K562 (cell line): ENCODE measurements around the gene ZNF687. TPM values are rescaled to one million over a fixed set of nuclear protein-coding genes. Genes with fewer than 3 reads are reported as not detected.

Experiments used
- BHLHE40 ChIP-seq: IDR thresholded peaks from 2 replicates; pipeline ENCODE4 v1.6.1; 2011; ENCODE audit warnings: low read length, improper control_type of control experiment
- CHD7 ChIP-seq: fragments of 200-600 bp; sonication (generic); IDR thresholded peaks from one replicate; pipeline ENCODE4 v1.6.1; 2012; ENCODE audit warnings: mild to moderate bottlenecking, low read depth, low read length, inconsistent platforms
- ELF2 ChIP-seq: fragments of 250-450 bp; sonication (Bioruptor Pico); IDR thresholded peaks from 2 replicates; pipeline ENCODE4 v1.5.0; 2021; ENCODE audit warnings: mild to moderate bottlenecking
- EP400 ChIP-seq: fragments of 450-650 bp; IDR thresholded peaks from 2 replicates; pipeline ENCODE4 v1.6.1; 2017; ENCODE audit warnings: antibody characterized with exemption, mild to moderate bottlenecking, moderate library complexity
- ETS1 ChIP-seq: conservative IDR thresholded peaks from 2 replicates; pipeline ENCODE4 v1.6.1; 2011; ENCODE audit warnings: low read depth, mild to moderate bottlenecking, low read length; ENCODE audit not compliant: control insufficient read depth
- HMBOX1 ChIP-seq: sonication (generic); IDR thresholded peaks from 2 replicates; pipeline ENCODE4 v1.6.1; 2016
- LEF1 ChIP-seq: fragments of 450-650 bp; IDR thresholded peaks from 2 replicates; pipeline ENCODE4 v1.6.1; 2016; ENCODE audit warnings: mild to moderate bottlenecking
- NFE2 ChIP-seq: IDR thresholded peaks from 2 replicates; pipeline ENCODE4 v1.6.1; 2014; ENCODE audit warnings: antibody characterized with exemption, low read depth
- NKRF ChIP-seq: fragments of 450-650 bp; IDR thresholded peaks from 2 replicates; pipeline ENCODE4 v1.6.1; 2016; ENCODE audit warnings: borderline replicate concordance
- PRMT5 ChIP-seq: sonication (generic); formaldehyde crosslinking; IDR thresholded peaks from 2 replicates; pipeline ENCODE4 v1.5.0; 2020; ENCODE audit warnings: missing genetic modification reagents
- ZNF449 ChIP-seq: fragments of 250-450 bp; sonication (Bioruptor Pico); IDR thresholded peaks from 2 replicates; pipeline ENCODE4 v1.8.0; 2022; ENCODE audit warnings: moderate library complexity, mild to moderate bottlenecking, inconsistent platforms
- polyA plus RNA-seq, 8 experiments: library from polyadenylated mRNA; depleted of rRNA in 4 of 8; stranded (reverse) in 5 of 8; unstranded in 3 of 8; fragments of >200 nt; fragmentation: Nextera tagmentation in 2 of 8; fragmentation: Illumina TruSeq in 1 of 8; extraction: Ambion mirVana in 2 of 8; extraction: Trizol in 1 of 8; gene quantifications; 2 replicates each; pipeline versions ENCODE4 v1.2.1 to v1.2.3, GENCODE V29; 2011 to 2014; ENCODE audit warnings: inconsistent platforms in 1 of 8, missing spikeins in 1 of 8
- total RNA-seq, 7 experiments: library from RNA; depleted of rRNA in 6 of 7; stranded (reverse); fragments of >200 nt in 6 of 7; fragmentation: Illumina TruSeq in 2 of 7; extraction: Trizol in 2 of 7; gene quantifications; 2 replicates each; pipeline versions ENCODE4 v1.2.1 to v1.2.3, GENCODE V29; 2011 to 2021; ENCODE audit warnings: low replicate concordance in 1 of 7

ZNF687 gene
- total and polyA plus RNA-seq, 9 of the 15 experiments (the other 6 are each of a cell fraction or from before 2014, with no cell fraction given): 0.13 to 26.4 (median 10.6) TPM

GRCh38 chr1:151311011-151311410, 28.9 kb downstream of the ZNF687 start (continued):
- TF ChIP-seq CHD7: no peak
- 0 out of 2 replicates have a peak, but pooled peaks have one; percentile 25 for TF ChIP-seq BHLHE40
- no peak for TF ChIP-seq NKRF
- TF ChIP-seq LEF1: no peak
- TF ChIP-seq HMBOX1: peak; percentile 18; the same call in 1 of the 2 replicates
- TF ChIP-seq PRMT5 (CRISPR knock-in tag): no peak
- no peak for TF ChIP-seq EP400
- TF ChIP-seq ELF2 (CRISPR knock-in tag): no peak
- TF ChIP-seq ZNF449: no peak
- no peak for TF ChIP-seq ETS1
- TF ChIP-seq NFE2: peak; percentile 13; the same call in 1 of the 2 replicates
